Breast epithelium (tissue), 4 donors: ENCODE measurements around the gene TAL1. TPM values are rescaled to one million over a fixed set of nuclear protein-coding genes. Genes with fewer than 3 reads are reported as not detected.
A peak's percentile ranks its signal among the peaks of the same experiment; 100 is the strongest.

Experiments used
- DNase-seq, 2 donors: peaks; one replicate each; pipeline ENCODE4 v3.0.0-alpha.2; 2019; ENCODE audit warnings: low spot score in 2 of 2
- H3K27ac ChIP-seq, 2 donors: fragments of 200-600 bp; sonication (generic) in 1 of 2; one replicate each; pipeline ENCODE4 v1.5.1; 2016 to 2019; ENCODE audit warnings: mild to moderate bottlenecking in 1 of 2
- H3K27me3 ChIP-seq, 2 donors: fragments of 200-600 bp; sonication (generic) in 1 of 2; one replicate each; pipeline versions ENCODE4 v1.5.1 to v1.6.0; 2017 to 2019; ENCODE audit warnings: control low read depth in 1 of 2, mild to moderate bottlenecking in 1 of 2
- H3K36me3 ChIP-seq: fragments of 200-600 bp; one replicate; pipeline ENCODE4 v1.5.1; 2019
- H3K4me1 ChIP-seq, 2 donors: fragments of 200-600 bp; sonication (generic); one replicate each; pipeline ENCODE4 v1.5.1; 2016 to 2019; ENCODE audit warnings: control low read depth in 1 of 2
- H3K4me3 ChIP-seq, 3 donors: fragments of 200-600 bp; sonication (generic); 1 replicate in 2 of 3; 2 replicates in 1 of 3; pipeline ENCODE4 v1.5.1; 2016 to 2019; ENCODE audit warnings: mild to moderate bottlenecking in 3 of 3, moderate library complexity in 2 of 3
- H3K9me3 ChIP-seq, 2 donors: fragments of 200-600 bp; sonication (generic) in 1 of 2; one replicate each; pipeline ENCODE4 v1.5.1; 2016 to 2019; ENCODE audit warnings: control low read depth in 1 of 2
- POLR2A ChIP-seq: fragments of 450-650 bp; IDR thresholded peaks from one replicate; pipeline ENCODE4 v1.6.1; 2016; ENCODE audit warnings: antibody characterized with exemption, mild to moderate bottlenecking, moderate library complexity
- POLR2AphosphoS5 ChIP-seq, 3 donors: sonication (generic); formaldehyde crosslinking; IDR thresholded peaks; one replicate each; pipeline ENCODE4 v1.6.1; 2017; ENCODE audit warnings: antibody characterized with exemption in 3 of 3
- intact Hi-C: fragments of 100-400 bp; cut with DNase I; formaldehyde crosslinking; loops from one replicate; pipeline ENCODE4 v1.15.1; 2023; ENCODE audit warnings: low total_unique reads
- total RNA-seq, 3 donors: library from RNA; depleted of rRNA; stranded (reverse); fragments of >200 nt; gene quantifications; one replicate each; pipeline ENCODE4 v1.1.0, GENCODE V29; 2016
- TF ChIP-seq, protein P1 (sequence below), 3 donors: fragments of 450-650 bp; IDR thresholded peaks; one replicate each; pipeline ENCODE4 v1.5.1; 2016 to 2017; ENCODE audit warnings: antibody characterized with exemption in 3 of 3, mild to moderate bottlenecking in 3 of 3, moderate library complexity in 3 of 3

The TAL1 gene
- total RNA-seq, 3 donors from 2014 or later: 2.3 to 6.2 (median 5.1) TPM

DNA sequence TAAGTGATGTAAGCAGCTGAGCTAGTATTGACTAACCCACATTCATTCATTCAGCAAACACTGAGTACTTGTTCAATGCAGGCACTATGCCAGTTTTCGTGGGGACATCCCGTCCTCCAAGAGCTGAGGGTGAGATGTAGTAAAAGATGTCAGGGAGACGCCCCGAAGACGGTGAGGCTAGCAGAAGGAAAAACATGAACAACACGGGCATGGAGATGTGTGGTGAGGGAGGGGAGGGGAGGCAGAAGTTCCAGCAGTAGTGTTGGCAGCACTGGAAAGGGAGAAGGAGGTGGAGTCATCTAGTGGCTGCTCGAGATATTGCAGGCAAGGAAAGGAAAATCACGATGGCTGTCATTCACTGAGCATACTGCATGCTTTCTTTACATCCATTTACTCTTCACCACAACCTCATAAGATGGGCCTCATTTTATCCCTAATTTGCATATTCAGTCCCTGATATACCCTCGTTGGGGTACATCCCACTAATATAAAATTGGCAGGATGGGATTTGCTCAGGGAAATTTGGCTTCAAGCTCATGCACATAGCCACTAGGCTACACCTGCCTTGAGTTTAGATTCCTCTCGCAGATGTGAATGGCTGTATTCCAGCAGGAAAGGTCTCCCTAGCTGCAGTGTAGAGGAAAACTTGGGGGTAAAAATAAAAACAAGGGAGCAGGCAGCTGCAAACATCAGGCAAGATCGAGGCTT lies 56.6 kb downstream of the TAL1 start:
- TF ChIP-seq, protein P1, sequence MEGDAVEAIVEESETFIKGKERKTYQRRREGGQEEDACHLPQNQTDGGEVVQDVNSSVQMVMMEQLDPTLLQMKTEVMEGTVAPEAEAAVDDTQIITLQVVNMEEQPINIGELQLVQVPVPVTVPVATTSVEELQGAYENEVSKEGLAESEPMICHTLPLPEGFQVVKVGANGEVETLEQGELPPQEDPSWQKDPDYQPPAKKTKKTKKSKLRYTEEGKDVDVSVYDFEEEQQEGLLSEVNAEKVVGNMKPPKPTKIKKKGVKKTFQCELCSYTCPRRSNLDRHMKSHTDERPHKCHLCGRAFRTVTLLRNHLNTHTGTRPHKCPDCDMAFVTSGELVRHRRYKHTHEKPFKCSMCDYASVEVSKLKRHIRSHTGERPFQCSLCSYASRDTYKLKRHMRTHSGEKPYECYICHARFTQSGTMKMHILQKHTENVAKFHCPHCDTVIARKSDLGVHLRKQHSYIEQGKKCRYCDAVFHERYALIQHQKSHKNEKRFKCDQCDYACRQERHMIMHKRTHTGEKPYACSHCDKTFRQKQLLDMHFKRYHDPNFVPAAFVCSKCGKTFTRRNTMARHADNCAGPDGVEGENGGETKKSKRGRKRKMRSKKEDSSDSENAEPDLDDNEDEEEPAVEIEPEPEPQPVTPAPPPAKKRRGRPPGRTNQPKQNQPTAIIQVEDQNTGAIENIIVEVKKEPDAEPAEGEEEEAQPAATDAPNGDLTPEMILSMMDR (IDR thresholded peaks at IDR 0.05): peak; percentile 93 to 98 (median 96)
- TF ChIP-seq POLR2AphosphoS5 (IDR thresholded peaks at IDR 0.05): no peak
- H3K4me3 ChIP-seq: no peak overlapping the region
- peaks cover 0 to 7% of the 10 kb centered on the region in 2 donors for H3K4me1 ChIP-seq
- H3K27ac ChIP-seq: no peak overlapping the region
- no peaks in the 10 kb centered on the region for H3K9me3 ChIP-seq
- H3K36me3 ChIP-seq: no peaks in the 10 kb centered on the region
- no peak for DNase-seq
- H3K27me3 ChIP-seq: no peaks in the 10 kb centered on the region
- intact Hi-C loops: no loop called here

DNA sequence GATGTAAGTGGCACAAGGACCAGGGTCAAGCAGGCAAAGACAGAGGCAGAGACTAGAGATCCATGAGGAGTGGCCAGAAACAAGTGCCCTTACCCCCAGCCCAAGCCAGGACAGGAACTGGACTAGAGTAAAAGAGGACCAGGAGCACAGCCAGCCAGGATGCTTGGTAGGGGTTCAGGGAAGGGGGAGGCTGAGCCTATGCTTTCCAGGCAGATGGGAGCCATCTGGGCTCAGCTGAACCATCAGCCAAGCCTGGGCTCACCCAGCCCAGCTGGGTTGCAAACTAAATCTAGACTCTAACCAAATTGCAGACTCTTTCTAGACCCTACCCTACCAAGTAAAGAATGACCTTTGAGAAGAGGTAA lies 57.4 kb downstream of the TAL1 start:
- H3K4me1 ChIP-seq: no peaks in the 10 kb centered on the region
- TF ChIP-seq, protein P1 (IDR thresholded peaks at IDR 0.05): no peak
- TF ChIP-seq POLR2AphosphoS5 (IDR thresholded peaks at IDR 0.05) (no peak), POLR2A (no peak)
- no peaks in the 10 kb centered on the region for H3K9me3 ChIP-seq
- no peak for DNase-seq
- no peaks in the 10 kb centered on the region for H3K36me3 ChIP-seq
- intact Hi-C loops: no loop called here
- H3K27ac ChIP-seq: no peak overlapping the region
- H3K4me3 ChIP-seq: no peak overlapping the region
- no peaks in the 10 kb centered on the region for H3K27me3 ChIP-seq

DNA sequence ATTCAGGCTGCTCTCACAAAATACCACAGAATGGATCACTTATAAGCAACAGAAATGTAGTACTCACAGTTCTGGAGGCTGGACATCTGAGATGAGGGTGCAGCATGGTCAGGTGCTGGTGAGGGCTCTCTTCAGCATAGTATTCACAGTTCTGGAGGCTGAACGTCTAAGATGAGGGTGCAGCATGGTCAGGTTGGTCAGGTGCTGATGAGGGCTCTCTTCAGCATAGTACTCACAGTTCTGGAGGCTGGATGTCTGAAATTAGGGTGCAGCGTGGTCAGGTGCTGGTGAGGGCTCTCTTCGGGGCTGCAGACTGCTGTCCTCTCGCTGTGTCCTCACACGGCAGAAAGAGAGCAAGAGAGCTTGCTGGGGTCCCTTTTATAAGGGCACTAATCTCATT lies 59.2 kb downstream of the TAL1 start:
- no peak for DNase-seq

More for the DNA sequence above, 59.2 kb downstream of the TAL1 start:
- intact Hi-C loops: no loop called here
- Histone ChIP-seq H3K27ac (no peak overlapping the region), H3K9me3 (no peaks in the 10 kb centered on the region), H3K27me3 (no peaks in the 10 kb centered on the region), H3K4me3 (no peak overlapping the region), H3K4me1 (no peaks in the 10 kb centered on the region), H3K36me3 (no peaks in the 10 kb centered on the region)
- TF ChIP-seq POLR2A (no peak), POLR2AphosphoS5 (IDR thresholded peaks at IDR 0.05) (no peak)
- TF ChIP-seq, protein P1 (IDR thresholded peaks at IDR 0.05): no peak

Other genes with a start within 250 kb of the TAL1 start
- 100 to 1,000 TPM in 1 of 3 donors, 10 to 100 TPM in 2; 32.6 to 307 (median 46.8) TPM for gene CYP4X1, start 208.6 kb downstream of the TAL1 start, total RNA-seq
- 10 to 100 TPM; 16.2 to 26.5 (median 19.2) TPM for gene CYP4Z1, start 165.0 kb downstream of the TAL1 start, total RNA-seq
- gene CYP4A22, start 94.8 kb downstream of the TAL1 start, total RNA-seq: 1 to 10 TPM in 1 of 3 donors, under 1 TPM in 2; 0.44 to 2.2 (median 0.66) TPM
- 10 to 100 TPM in 2 of 3 donors, 1 to 10 TPM in 1; 2.2 to 69.4 (median 42.3) TPM for gene PDZK1IP1, start 42.2 kb downstream of the TAL1 start, total RNA-seq
- 1 to 10 TPM; 2.3 to 4.8 (median 3.2) TPM for gene STIL, start 81.9 kb upstream of the TAL1 start, total RNA-seq
- gene CMPK1, start 101.6 kb upstream of the TAL1 start, total RNA-seq: 100 to 1,000 TPM in 2 of 3 donors, 10 to 100 TPM in 1; 83.6 to 177 (median 130) TPM
- gene FOXE3, start 184.1 kb upstream of the TAL1 start, total RNA-seq: not detected
- gene FOXD2, start 205.8 kb upstream of the TAL1 start, total RNA-seq: under 1 TPM in 2 of 3 donors, not detected in 1; 0.32 to 0.33 TPM